Ecto neural progenitor cell (in vitro differentiated cells): ENCODE data around the gene TSPAN13.
A peak's percentile ranks its signal among the peaks of the same experiment; 100 is the strongest.
"Not testable (repeated sequence)": the region's sequence is repeated elsewhere in the genome, so short reads cannot be mapped to it uniquely, and the experiment has no call there.

Experiments
- DNase-seq: peaks from one replicate; pipeline ENCODE4 v3.0.0-alpha.2; 2018; ENCODE audit warnings: low spot score

The TSPAN13 gene

GRCh38 chr7:16740996-16741395 is 12.6 kb upstream of the TSPAN13 start:
- DNase-seq = no peak

- no peak for DNase-seq
Measured at GRCh38 chr7:16741676-16742075, 11.9 kb upstream of the TSPAN13 start.

GRCh38 chr7:16742547-16742946 is 11.0 kb upstream of the TSPAN13 start:
- DNase-seq = no peak

- DNase-seq = no peak
Measured at GRCh38 chr7:16743236-16743635, 10.3 kb upstream of the TSPAN13 start.

GRCh38 chr7:16744518-16745250 is 8.9 kb upstream of the TSPAN13 start:
- no peak for DNase-seq

- no peak for DNase-seq
Measured at GRCh38 chr7:16745645-16746044, 7.9 kb upstream of the TSPAN13 start.

- no peak for DNase-seq
Measured at GRCh38 chr7:16747102-16747501, 6.5 kb upstream of the TSPAN13 start.

GRCh38 chr7:16753932-16754855 is 639 bp downstream of the TSPAN13 start:
- peak; percentile 83 for DNase-seq

- no peak for DNase-seq
Measured at GRCh38 chr7:16754856-16755317, 1.3 kb downstream of the TSPAN13 start.

GRCh38 chr7:16755397-16755796 is 1.8 kb downstream of the TSPAN13 start:
- DNase-seq = no peak

GRCh38 chr7:16758036-16758435 is 4.5 kb downstream of the TSPAN13 start:
- no peak for DNase-seq

GRCh38 chr7:16758631-16759611 is 5.4 kb downstream of the TSPAN13 start:
- DNase-seq = no peak

- no peak for DNase-seq
Measured at GRCh38 chr7:16759840-16760239, 6.3 kb downstream of the TSPAN13 start.

- no peak for DNase-seq
Measured at GRCh38 chr7:16762177-16762576, 8.6 kb downstream of the TSPAN13 start.

- no peak for DNase-seq
Measured at GRCh38 chr7:16764942-16765341, 11.4 kb downstream of the TSPAN13 start.

GRCh38 chr7:16765436-16765859 is 11.9 kb downstream of the TSPAN13 start:
- DNase-seq = no peak

GRCh38 chr7:16769994-16770393 is 16.4 kb downstream of the TSPAN13 start:
- not testable (repeated sequence) for DNase-seq

- no peak for DNase-seq
Measured at GRCh38 chr7:16770657-16771329, 17.2 kb downstream of the TSPAN13 start.

GRCh38 chr7:16773326-16773725 is 19.8 kb downstream of the TSPAN13 start:
- DNase-seq = no peak

- no peak for DNase-seq
Measured at GRCh38 chr7:16773884-16774283, 20.3 kb downstream of the TSPAN13 start.

- no peak for DNase-seq
Measured at GRCh38 chr7:16774294-16774693, 20.7 kb downstream of the TSPAN13 start.
